CD14-positive monocyte (primary cell): ENCODE data around the gene C1S. TPM values are rescaled to one million over a fixed set of nuclear protein-coding genes. Genes with fewer than 3 reads are reported as not detected.
"Not testable (repeated sequence)": the region's sequence is repeated elsewhere in the genome, so short reads cannot be mapped to it uniquely, and the experiment has no call there.

Experiments used
- DNase-seq, 3 donors: peaks; one replicate each; pipeline ENCODE4 v3.0.0-alpha.2; 2011 to 2022
- H2AFZ ChIP-seq: 2 replicates; pipeline ENCODE4 v1.6.0; 2012; ENCODE audit warnings: mild to moderate bottlenecking, low read depth, low read length, inconsistent platforms; ENCODE audit not compliant: insufficient read depth, poor library complexity, severe bottlenecking
- H3K27ac ChIP-seq, 2 donors: 1 replicate in 1 of 2; 2 replicates in 1 of 2; pipeline ENCODE4 v1.5.1; 2012 to 2013; ENCODE audit warnings: low read length in 2 of 2, control low read depth in 1 of 2, inconsistent platforms in 1 of 2, low read depth in 1 of 2, mild to moderate bottlenecking in 1 of 2
- H3K27me3 ChIP-seq, 2 donors: one replicate each; pipeline versions ENCODE4 v1.6.0 to v1.6.1; 2011 to 2013; ENCODE audit warnings: low read length in 2 of 2; ENCODE audit not compliant: control insufficient read depth in 2 of 2, insufficient read depth in 2 of 2
- H3K36me3 ChIP-seq, 2 donors: replicated peaks in 1 of 2; 1 replicate in 1 of 2; 2 replicates in 1 of 2; pipeline versions ENCODE4 v1.5.1 to v1.6.1; 2012 to 2013; ENCODE audit warnings: low read length in 2 of 2, control low read depth in 1 of 2, inconsistent platforms in 1 of 2, mild to moderate bottlenecking in 1 of 2; ENCODE audit not compliant: insufficient read depth in 2 of 2, control insufficient read depth in 1 of 2
- H3K4me1 ChIP-seq, 2 donors: 1 replicate in 1 of 2; 2 replicates in 1 of 2; pipeline versions ENCODE4 v1.5.1 to v1.6.1; 2012 to 2013; ENCODE audit warnings: low read length in 2 of 2, control low read depth in 1 of 2, inconsistent platforms in 1 of 2, mild to moderate bottlenecking in 1 of 2, moderate library complexity in 1 of 2; ENCODE audit not compliant: insufficient read depth in 2 of 2, control insufficient read depth in 1 of 2
- H3K4me2 ChIP-seq: replicated peaks from 2 replicates; pipeline ENCODE3; 2012; ENCODE audit warnings: low read length, moderate library complexity, mild to moderate bottlenecking; ENCODE audit not compliant: poor library complexity, severe bottlenecking; ENCODE audit errors: extremely low read depth
- H3K4me3 ChIP-seq, 3 experiments: fragments of 200-600 bp in 1 of 3; sonication (generic) in 1 of 3; replicated peaks in 1 of 3; 1 replicate in 2 of 3; 2 replicates in 1 of 3; pipeline ENCODE4 v1.5.1; 2011 to 2013; ENCODE audit warnings: low read length in 3 of 3, mild to moderate bottlenecking in 3 of 3, control low read depth in 2 of 3, low read depth in 2 of 3, inconsistent platforms in 1 of 3, moderate library complexity in 1 of 3
- H3K79me2 ChIP-seq: 2 replicates; pipeline ENCODE4 v1.6.0; 2012; ENCODE audit warnings: mild to moderate bottlenecking, control low read depth, inconsistent platforms, low read length, moderate library complexity; ENCODE audit not compliant: insufficient read depth
- H3K9ac ChIP-seq: 2 replicates; pipeline ENCODE4 v1.6.0; 2017; ENCODE audit warnings: low read length, mild to moderate bottlenecking; ENCODE audit not compliant: insufficient read depth, poor library complexity, severe bottlenecking
- H3K9me3 ChIP-seq, 2 donors: replicated peaks in 1 of 2; 1 replicate in 1 of 2; 2 replicates in 1 of 2; pipeline versions ENCODE4 v1.5.1 to v1.6.1; 2012 to 2013; ENCODE audit warnings: low read length in 2 of 2, control low read depth in 1 of 2; ENCODE audit not compliant: control insufficient read depth in 1 of 2, insufficient read depth in 1 of 2
- H4K20me1 ChIP-seq: 2 replicates; pipeline ENCODE4 v1.6.0; 2012; ENCODE audit warnings: mild to moderate bottlenecking, low read length, control low read depth, moderate library complexity; ENCODE audit not compliant: insufficient read depth
- H3K27ac Mint-ChIP-seq, 7 donors: one replicate each; pipeline ENCODE4 v1.8.0; 2020; ENCODE audit warnings: mild to moderate bottlenecking in 7 of 7, mixed read lengths in 7 of 7, moderate library complexity in 6 of 7, inconsistent platforms in 2 of 7
- H3K27me3 Mint-ChIP-seq, 3 donors: one replicate each; pipeline ENCODE4 v1.8.0; 2021 to 2022; ENCODE audit warnings: low read depth in 3 of 3, mild to moderate bottlenecking in 3 of 3, mixed read lengths in 3 of 3, moderate library complexity in 3 of 3, inconsistent platforms in 1 of 3
- H3K36me3 Mint-ChIP-seq, 2 donors: one replicate each; pipeline ENCODE4 v1.8.0; 2020; ENCODE audit warnings: mixed read lengths in 2 of 2, inconsistent platforms in 1 of 2, mild to moderate bottlenecking in 1 of 2
- H3K4me1 Mint-ChIP-seq: one replicate; pipeline ENCODE4 v1.8.0; 2020; ENCODE audit warnings: mild to moderate bottlenecking, mixed read lengths
- H3K4me3 Mint-ChIP-seq, 2 donors: one replicate each; pipeline ENCODE4 v1.8.0; 2020; ENCODE audit warnings: mild to moderate bottlenecking in 2 of 2, mixed read lengths in 2 of 2, moderate library complexity in 1 of 2
- H3K9me3 Mint-ChIP-seq, 7 donors: one replicate each; pipeline ENCODE4 v1.8.0; 2020 to 2022; ENCODE audit warnings: mixed read lengths in 7 of 7, mild to moderate bottlenecking in 6 of 7, moderate library complexity in 6 of 7, inconsistent platforms in 2 of 7
- WGBS: methylation state at CpG from one replicate; pipeline ENCODE4 v1.1.5; 2013; ENCODE audit warnings: missing lambda C conversion rate; ENCODE audit not compliant: insufficient coverage; 5-methylcytosine and 5-hydroxymethylcytosine counted together
- intact Hi-C, 2 donors: fragments of 100-400 bp; cut with micrococcal nuclease; formaldehyde crosslinking; loops; one replicate each; pipeline versions ENCODE4 v1.15.0 to v1.15.1; 2023
- polyA plus RNA-seq, 3 donors: library from polyadenylated mRNA; depleted of rRNA in 1 of 3; unstranded in 2 of 3; stranded (reverse) in 1 of 3; fragments of 300-500 nt in 2 of 3; fragments of >200 nt in 1 of 3; fragmentation: Illumina TruSeq in 2 of 3; gene quantifications; 1 replicate in 2 of 3; 2 replicates in 1 of 3; pipeline ENCODE4 v1.2.3, GENCODE V29; 2012 to 2021
- TF ChIP-seq, protein P1 (sequence below): fragments of 200-600 bp; IDR thresholded peaks from one replicate; pipeline ENCODE4 v1.8.0; 2022; ENCODE audit warnings: antibody characterized with exemption, mild to moderate bottlenecking

The C1S gene
- polyA plus RNA-seq, 3 donors: 1.00 TPM; not detected in 2

DNA sequence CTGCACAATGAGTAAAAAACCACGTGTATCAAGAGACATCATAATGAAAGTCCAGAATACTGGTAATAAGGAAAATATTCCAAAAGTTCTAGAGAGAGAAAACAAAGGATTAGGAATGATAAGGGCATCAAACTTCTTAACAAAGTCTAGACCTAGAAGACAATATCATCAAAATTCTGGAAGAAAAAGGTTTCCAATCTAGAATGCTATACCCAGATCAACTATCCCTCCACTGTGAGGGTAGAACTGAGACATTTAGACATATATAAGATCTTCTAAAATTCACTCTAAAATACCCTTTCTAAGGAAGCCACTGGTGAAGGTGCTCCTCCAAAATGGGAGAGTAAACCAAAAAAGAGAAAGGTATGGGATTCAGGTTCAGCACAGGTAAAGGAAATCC, 45.6 kb downstream of the C1S start:
- DNase-seq: no peak
- Mint-ChIP-seq H3K9me3 (peaks cover 0 to 10% (median 6%) of the 10 kb centered on the region in 7 donors), H3K4me1 (peaks cover 36% of the 10 kb centered on the region), H3K4me3 (no peak overlapping the region), H3K27ac (no peak overlapping the region), H3K36me3 (peaks cover 46 to 50% of the 10 kb centered on the region in 2 donors), H3K27me3 (peaks cover 0 to 3% (median 0%) of the 10 kb centered on the region in 3 donors)
- Histone ChIP-seq H3K9me3 (peaks cover 0 to 5% of the 10 kb centered on the region in 2 donors), H2AFZ (no peak overlapping the region), H3K9ac (no peak overlapping the region), H3K27me3 (no peaks in the 10 kb centered on the region), H3K36me3 (peaks cover 17 to 50% of the 10 kb centered on the region in 2 donors), H3K27ac (no peak overlapping the region), H3K4me3 (no peak overlapping the region), H3K79me2 (peaks cover 29% of the 10 kb centered on the region), H4K20me1 (peaks cover 16% of the 10 kb centered on the region), H3K4me1 (peaks cover 18 to 19% of the 10 kb centered on the region in 2 donors), H3K4me2 (no peak overlapping the region)
- TF ChIP-seq, protein P1, sequence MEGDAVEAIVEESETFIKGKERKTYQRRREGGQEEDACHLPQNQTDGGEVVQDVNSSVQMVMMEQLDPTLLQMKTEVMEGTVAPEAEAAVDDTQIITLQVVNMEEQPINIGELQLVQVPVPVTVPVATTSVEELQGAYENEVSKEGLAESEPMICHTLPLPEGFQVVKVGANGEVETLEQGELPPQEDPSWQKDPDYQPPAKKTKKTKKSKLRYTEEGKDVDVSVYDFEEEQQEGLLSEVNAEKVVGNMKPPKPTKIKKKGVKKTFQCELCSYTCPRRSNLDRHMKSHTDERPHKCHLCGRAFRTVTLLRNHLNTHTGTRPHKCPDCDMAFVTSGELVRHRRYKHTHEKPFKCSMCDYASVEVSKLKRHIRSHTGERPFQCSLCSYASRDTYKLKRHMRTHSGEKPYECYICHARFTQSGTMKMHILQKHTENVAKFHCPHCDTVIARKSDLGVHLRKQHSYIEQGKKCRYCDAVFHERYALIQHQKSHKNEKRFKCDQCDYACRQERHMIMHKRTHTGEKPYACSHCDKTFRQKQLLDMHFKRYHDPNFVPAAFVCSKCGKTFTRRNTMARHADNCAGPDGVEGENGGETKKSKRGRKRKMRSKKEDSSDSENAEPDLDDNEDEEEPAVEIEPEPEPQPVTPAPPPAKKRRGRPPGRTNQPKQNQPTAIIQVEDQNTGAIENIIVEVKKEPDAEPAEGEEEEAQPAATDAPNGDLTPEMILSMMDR: no peak
- no CpG with 5 or more reads among the region's 1 CpG for WGBS
- intact Hi-C loops: loop anchor here in 1 of 2 donors (5.0 kb wide), 1 partner anchor 184 kb away; no protein-coding TSS in a partner anchor

GRCh38 chr12:7107181-7107580, 46.7 kb downstream of the C1S start:
- WGBS: no CpG with 5 or more reads among the region's 5 CpGs
- not testable (repeated sequence) for H3K27me3 Mint-ChIP-seq, H3K27ac Mint-ChIP-seq, H2AFZ ChIP-seq, H3K4me3 ChIP-seq, H3K27ac ChIP-seq, H3K4me3 Mint-ChIP-seq, H3K4me2 ChIP-seq, H3K9me3 ChIP-seq, DNase-seq, H3K9ac ChIP-seq, H3K27me3 ChIP-seq
- Mint-ChIP-seq H3K4me1 (peaks cover 36% of the 10 kb centered on the region), H3K9me3 (peaks cover 0 to 10% (median 6%) of the 10 kb centered on the region in 7 donors), H3K36me3 (peaks cover 38 to 45% of the 10 kb centered on the region in 2 donors)
- intact Hi-C loops: loop anchor here in 1 of 2 donors (5.0 kb wide), 1 partner anchor 185 kb away; no protein-coding TSS in a partner anchor
- Histone ChIP-seq H3K36me3 (peaks cover 10 to 39% of the 10 kb centered on the region in 2 donors), H3K79me2 (peaks cover 29% of the 10 kb centered on the region), H3K4me1 (peaks cover 18 to 19% of the 10 kb centered on the region in 2 donors), H4K20me1 (peaks cover 15% of the 10 kb centered on the region)
